ENCODE data around the gene LRP2.

The LRP2 gene

DNA sequence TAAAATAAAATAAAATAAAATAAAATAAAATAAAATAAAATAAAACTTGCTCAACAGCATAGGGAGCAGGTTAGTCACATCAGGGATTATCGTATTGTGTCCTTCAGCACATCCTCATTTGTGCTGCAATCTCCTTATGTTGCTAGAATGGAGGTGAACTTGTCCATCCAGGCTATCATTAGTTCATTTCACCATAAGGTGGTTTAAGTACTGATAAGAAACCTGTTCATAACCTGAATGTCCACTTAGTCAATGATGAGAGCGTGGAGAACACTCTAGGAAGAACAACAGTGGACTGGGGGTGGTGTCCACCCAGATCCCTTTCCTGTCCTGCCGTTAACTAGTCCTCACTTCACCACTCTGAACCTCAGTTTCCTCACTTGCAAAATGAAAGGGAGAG lies 271.1 kb downstream of the LRP2 start:
- DNase-seq (ENCODE audit: low spot score): no peak

- no peak for DNase-seq (ENCODE audit: low spot score)
These were observed 272.1 kb downstream of the LRP2 start for GRCh38 chr2:169090133-169090820.

DNA sequence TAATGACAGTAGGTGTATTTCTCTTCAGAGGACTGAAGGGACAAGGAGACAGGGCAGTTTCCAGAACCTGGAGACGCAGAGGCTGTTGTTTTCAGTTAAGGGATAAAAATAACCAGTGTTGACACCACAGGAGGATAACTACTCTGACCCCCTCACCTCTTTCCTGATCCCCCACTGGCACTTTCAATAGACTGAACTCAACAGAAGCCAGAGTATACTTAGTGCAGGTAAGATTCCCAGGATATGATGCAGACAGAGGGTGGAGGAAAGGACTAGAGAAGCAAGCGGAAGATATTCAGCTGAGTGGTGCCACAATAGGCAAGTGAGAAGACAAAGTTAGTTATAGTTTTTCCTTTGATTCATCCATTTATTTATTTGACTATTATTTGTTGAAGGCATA lies 273.2 kb downstream of the LRP2 start:
- DNase-seq (ENCODE audit: low spot score): no peak

- no peak for DNase-seq (ENCODE audit: low spot score)
These were observed 274.5 kb downstream of the LRP2 start for GRCh38 chr2:169087757-169088379.

DNA sequence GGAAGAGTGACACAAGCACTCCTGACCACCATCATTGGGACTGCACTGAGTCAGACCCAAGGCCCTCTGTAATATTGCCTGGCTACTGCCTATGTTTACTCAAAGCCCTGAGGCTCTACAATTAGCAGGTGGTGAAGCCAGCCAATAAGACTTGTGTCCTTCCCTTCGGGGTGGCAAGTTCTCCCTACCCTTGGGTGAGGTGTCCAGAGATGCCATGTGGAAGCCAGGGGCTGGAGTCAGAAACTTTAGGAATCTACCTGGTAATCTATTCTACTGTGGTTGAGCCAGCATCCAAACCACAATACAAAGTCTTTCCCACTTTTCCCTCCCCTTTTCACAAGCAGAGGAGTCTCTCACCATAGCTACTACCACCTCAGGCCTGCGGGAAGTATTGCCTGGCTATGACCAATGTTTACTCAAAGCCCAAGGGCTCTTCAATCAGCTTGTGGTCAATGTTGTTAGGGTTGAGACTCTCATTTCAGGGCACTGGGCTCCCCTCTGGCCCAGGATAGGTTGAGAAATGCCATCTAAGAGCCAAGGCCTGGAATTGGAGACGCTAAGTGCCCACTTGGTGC lies 275.4 kb downstream of the LRP2 start:
- DNase-seq (ENCODE audit: low spot score): no peak

GRCh38 chr2:169082995-169083394 lies 279.3 kb downstream of the LRP2 start:
- DNase-seq (ENCODE audit: low spot score): no peak

DNA sequence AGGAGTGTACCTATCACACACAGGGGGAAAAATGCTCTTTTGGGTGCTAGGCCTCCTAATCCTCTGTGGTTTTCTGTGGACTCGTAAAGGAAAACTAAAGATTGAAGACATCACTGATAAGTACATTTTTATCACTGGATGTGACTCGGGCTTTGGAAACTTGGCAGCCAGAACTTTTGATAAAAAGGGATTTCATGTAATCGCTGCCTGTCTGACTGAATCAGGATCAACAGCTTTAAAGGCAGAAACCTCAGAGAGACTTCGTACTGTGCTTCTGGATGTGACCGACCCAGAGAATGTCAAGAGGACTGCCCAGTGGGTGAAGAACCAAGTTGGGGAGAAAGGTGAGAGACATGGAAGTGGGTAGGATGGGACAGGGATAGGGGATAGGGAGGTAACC lies 280.8 kb downstream of the LRP2 start:
- DNase-seq (ENCODE audit: low spot score): no peak

DNA sequence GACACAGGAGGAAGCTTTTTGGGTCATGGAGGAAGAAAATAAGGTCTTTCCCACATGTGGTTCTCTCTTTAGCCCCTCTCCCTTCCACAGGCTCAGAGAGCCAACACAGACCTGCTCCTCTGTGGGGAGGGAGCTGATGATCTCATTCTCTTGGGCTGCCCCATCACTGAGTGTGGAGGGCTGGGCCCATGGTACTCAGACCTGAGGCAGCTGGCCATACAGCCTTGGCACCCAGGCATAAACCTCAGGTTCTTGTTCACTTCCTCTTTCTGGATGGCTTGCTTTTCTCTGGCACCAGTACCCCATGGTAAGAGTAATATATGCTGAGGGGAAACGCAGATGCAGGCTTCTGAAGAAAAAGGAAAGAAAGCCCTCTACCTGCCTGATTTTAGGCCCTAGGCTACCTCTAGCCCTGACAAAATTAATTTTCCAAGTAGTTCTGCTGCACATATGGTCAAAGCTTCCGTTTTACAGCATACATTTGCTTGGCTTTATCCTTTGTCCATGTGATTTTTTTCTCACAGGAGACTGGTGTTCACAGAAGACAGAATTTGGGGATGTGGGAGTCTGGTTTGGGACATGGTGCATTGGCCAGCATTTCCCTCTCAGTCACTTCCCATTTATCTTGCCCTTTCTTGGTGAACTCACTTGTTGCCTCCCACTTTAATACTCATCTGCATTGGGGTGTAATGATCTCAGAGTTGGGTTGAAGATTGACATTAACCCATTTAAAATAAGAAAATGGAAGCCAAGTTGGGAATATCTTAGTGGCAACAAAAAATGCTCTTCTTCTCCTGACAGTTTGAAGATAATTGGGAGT lies 281.9 kb downstream of the LRP2 start:
- DNase-seq (ENCODE audit: low spot score): no peak

GRCh38 chr2:169077674-169078240 lies 284.6 kb downstream of the LRP2 start:
- DNase-seq (ENCODE audit: low spot score): no peak
